Activated naive CD4-positive, alpha-beta T cell treated with anti-CD3 and anti-CD28 coated beads, Interleukin-2, amount 10 ng/mL, durations not matched to agents 7 days and 5 days (primary cell): ENCODE data around the gene PGD.
"Not testable (repeated sequence)": the region's sequence is repeated elsewhere in the genome, so short reads cannot be mapped to it uniquely, and the experiment has no call there.

Experiments used
- CTCF ChIA-PET: fragments of 350-600 bp; sonication (Branson Sonifier 250); formaldehyde crosslinking; loops from one replicate; lab custom pipeline; 2021; ENCODE audit warnings: antibody characterized with exemption; lab: Charles Lee
- DNase-seq: peaks from one replicate; pipeline ENCODE4 v3.0.0-alpha.2; 2020
- H3K27ac Mint-ChIP-seq: one replicate; pipeline ENCODE4 v1.8.0; 2021; ENCODE audit warnings: mild to moderate bottlenecking, moderate library complexity, mixed read lengths
- H3K27me3 Mint-ChIP-seq: one replicate; pipeline ENCODE4 v1.8.0; 2021; ENCODE audit warnings: mild to moderate bottlenecking, mixed read lengths
- H3K36me3 Mint-ChIP-seq: one replicate; pipeline ENCODE4 v1.8.0; 2021; ENCODE audit warnings: mixed read lengths
- H3K4me1 Mint-ChIP-seq: one replicate; pipeline ENCODE4 v1.8.0; 2021; ENCODE audit warnings: mixed read lengths
- H3K4me3 Mint-ChIP-seq: one replicate; pipeline ENCODE4 v1.8.0; 2021; ENCODE audit warnings: mild to moderate bottlenecking, moderate library complexity, mixed read lengths
- H3K9me3 Mint-ChIP-seq: one replicate; pipeline ENCODE4 v1.8.0; 2021; ENCODE audit warnings: mixed read lengths

PGD gene

GRCh38 chr1:10456661-10457060 is 57.8 kb downstream of the PGD start:
- no peak overlapping the region for H3K4me3 Mint-ChIP-seq
- no peak for DNase-seq
- CTCF ChIA-PET, result no interaction called here
- peak overlapping the region; percentile 3 for H3K27ac Mint-ChIP-seq
- peaks cover 9% of the 10 kb centered on the region for H3K36me3 Mint-ChIP-seq
- H3K27me3 Mint-ChIP-seq, result no peaks in the 10 kb centered on the region
- no peaks in the 10 kb centered on the region for H3K9me3 Mint-ChIP-seq
- H3K4me1 Mint-ChIP-seq, result peaks cover 21% of the 10 kb centered on the region

DNA sequence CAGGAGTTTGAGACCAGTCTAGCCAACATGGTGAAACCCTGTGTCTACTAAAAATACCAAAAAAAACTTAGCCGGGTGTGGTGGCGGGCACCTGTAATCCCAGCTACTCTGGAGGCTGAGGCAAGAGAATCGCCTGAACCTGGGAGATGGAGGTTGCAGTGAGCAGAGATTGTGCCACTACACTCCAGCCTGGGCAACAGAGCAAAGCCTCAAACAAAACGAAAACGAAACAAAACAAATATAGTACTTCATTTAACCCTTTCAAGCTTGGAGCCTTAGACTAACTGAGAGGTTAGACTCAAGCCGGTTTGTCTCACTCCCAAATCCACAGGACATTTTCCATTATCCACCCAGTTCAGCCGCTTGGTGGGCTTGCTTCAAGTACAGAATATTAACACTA is 58.6 kb downstream of the PGD start:
- Mint-ChIP-seq H3K36me3 (peaks cover 13% of the 10 kb centered on the region), H3K4me1 (peaks cover 21% of the 10 kb centered on the region), H3K27ac (peak overlapping the region; percentile 47)
- CTCF ChIA-PET, result interaction anchor here (1.3 kb wide), 1 partner anchor 37 kb away, joined by 4 read pairs; no protein-coding TSS in a partner anchor
- not testable (repeated sequence) for H3K4me3 Mint-ChIP-seq, H3K9me3 Mint-ChIP-seq, H3K27me3 Mint-ChIP-seq, DNase-seq

DNA sequence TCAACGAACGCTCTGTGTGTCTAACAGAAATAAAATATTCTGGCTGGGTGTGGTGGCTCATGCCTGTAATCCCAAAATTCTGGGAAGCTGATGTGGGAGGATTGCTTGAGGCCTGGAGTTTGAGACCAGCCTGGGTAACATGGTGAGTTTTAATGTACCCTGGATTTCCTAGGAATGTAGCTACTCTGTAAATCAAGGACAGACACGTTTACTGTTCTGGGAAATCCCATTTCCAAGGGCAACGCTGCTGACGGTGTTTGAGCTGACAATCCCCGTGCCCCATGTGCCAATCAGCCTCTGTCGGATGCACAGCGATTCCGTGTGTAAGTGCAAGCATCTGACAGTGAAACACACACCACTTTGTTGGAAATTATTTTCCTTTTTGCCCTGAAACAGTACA is 59.0 kb downstream of the PGD start:
- H3K27me3 Mint-ChIP-seq, result no peaks in the 10 kb centered on the region
- CTCF ChIA-PET, result interaction anchor here (1.3 kb wide), 1 partner anchor 37 kb away, joined by 4 read pairs; no protein-coding TSS in a partner anchor

DNA sequence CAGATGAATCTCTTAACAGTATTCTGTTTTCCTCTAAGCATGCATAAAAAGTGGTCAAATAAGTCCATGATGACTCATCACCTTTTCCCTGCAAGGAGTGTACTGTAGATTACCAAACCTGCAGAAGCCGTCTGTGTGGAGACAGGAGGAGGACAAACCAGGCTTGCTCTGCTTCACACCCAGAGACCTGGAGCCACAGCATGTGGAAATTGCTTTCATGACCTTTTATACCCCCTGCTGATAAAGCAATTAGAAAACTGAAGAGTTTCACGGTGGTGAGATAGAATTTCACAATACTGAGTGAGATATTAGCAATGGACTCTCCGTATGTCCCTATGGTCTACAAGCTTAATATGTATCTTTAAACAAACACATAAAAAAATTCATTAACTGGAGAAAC is 60.3 kb downstream of the PGD start:
- Mint-ChIP-seq H3K9me3 (no peaks in the 10 kb centered on the region), H3K36me3 (peaks cover 25% of the 10 kb centered on the region), H3K27ac (no peak overlapping the region), H3K4me3 (no peak overlapping the region), H3K4me1 (peaks cover 21% of the 10 kb centered on the region), H3K27me3 (no peaks in the 10 kb centered on the region)
- no peak for DNase-seq
- CTCF ChIA-PET, result interaction anchor here (0.6 to 0.8 kb wide), 2 partner anchors 34 to 121 kb away, joined by 3 read pairs; no protein-coding TSS in a partner anchor

More for the DNA sequence above, 59.0 kb downstream of the PGD start:
- DNase-seq, result no peak
- Mint-ChIP-seq H3K4me3 (no peak overlapping the region), H3K9me3 (no peaks in the 10 kb centered on the region), H3K4me1 (peaks cover 21% of the 10 kb centered on the region), H3K36me3 (peaks cover 17% of the 10 kb centered on the region), H3K27ac (peak overlapping the region; percentile 55)

DNA sequence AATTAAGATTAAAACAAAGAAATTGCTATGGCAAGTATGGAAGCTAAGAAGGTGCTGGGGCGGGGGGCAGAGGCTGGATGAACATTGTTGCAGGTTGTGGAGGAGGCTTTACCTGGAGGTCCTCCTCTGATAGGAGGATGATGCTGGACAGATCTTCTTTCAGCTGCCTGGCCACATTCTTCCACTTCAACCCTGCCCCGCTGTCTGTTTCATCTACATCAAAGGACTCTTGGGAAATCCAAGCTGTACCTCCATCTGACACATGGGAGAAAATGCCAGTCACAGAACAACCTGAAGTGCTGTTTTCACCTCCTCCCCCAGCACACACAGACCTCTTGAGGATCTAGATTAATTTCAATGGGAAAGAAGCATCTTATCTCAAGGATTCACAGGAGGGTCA is 68.2 kb downstream of the PGD start:
- no peak overlapping the region for H3K27ac Mint-ChIP-seq
- peaks cover 35% of the 10 kb centered on the region for H3K36me3 Mint-ChIP-seq
- no peaks in the 10 kb centered on the region for H3K9me3 Mint-ChIP-seq
- peaks cover 12% of the 10 kb centered on the region for H3K4me1 Mint-ChIP-seq
- H3K4me3 Mint-ChIP-seq, result no peak overlapping the region
- DNase-seq, result no peak
- CTCF ChIA-PET, result no interaction called here
- no peaks in the 10 kb centered on the region for H3K27me3 Mint-ChIP-seq

DNA sequence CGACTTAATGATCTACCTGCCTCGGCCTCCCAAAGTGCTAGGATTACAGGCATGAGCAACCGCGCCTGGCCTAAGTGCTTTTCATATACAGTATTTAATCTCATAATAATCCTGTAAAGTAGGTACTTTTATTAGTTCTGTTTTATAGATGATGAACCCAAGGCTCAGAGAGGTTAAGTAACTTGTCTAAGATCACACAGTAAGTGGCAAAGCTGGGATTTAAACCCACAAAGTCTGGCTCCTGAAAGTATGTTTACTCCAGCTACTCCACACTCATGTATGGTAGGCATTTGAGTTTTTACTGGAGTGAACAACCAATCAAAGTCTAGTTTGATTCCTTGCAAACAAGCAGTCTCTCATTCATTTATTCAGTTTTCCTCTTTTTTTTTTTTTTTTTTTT is 71.2 kb downstream of the PGD start:
- H3K36me3 Mint-ChIP-seq, result peaks cover 22% of the 10 kb centered on the region
- H3K9me3 Mint-ChIP-seq, result no peaks in the 10 kb centered on the region
- no peaks in the 10 kb centered on the region for H3K27me3 Mint-ChIP-seq
- H3K4me1 Mint-ChIP-seq, result peaks cover 34% of the 10 kb centered on the region
- H3K4me3 Mint-ChIP-seq, result no peak overlapping the region
- no peak for DNase-seq
- H3K27ac Mint-ChIP-seq, result no peak overlapping the region
- CTCF ChIA-PET, result no interaction called here
